OCI-LY7 (cell line): ENCODE results near the gene TMPRSS6. TPM values are rescaled to one million over a fixed set of nuclear protein-coding genes. Genes with fewer than 3 reads are reported as not detected.

Source experiments
- BruUV-seq: library from RNA; stranded (reverse); fragments of 400-500 nt; replicated peaks from 2 replicates; lab custom pipeline; 2021; lab: Mats Ljungman, UMichigan
- CTCF ChIA-PET: fragments of 300-600 bp; sonication (Branson Sonifier 250); formaldehyde crosslinking; loops from one replicate; lab custom pipeline; 2022; ENCODE audit warnings: antibody characterized with exemption; ENCODE audit not compliant: unreplicated experiment; lab: Charles Lee
- POLR2A ChIA-PET: fragments of 300-600 bp; sonication (Branson Sonifier 250); formaldehyde crosslinking; loops from one replicate; lab custom pipeline; 2022; ENCODE audit warnings: antibody characterized with exemption; lab: Charles Lee
- DNase-seq: peaks from one replicate; pipeline ENCODE4 v3.0.0-alpha.2; 2015; ENCODE audit warnings: low spot score
- H2AFZ ChIP-seq: fragments of 200-600 bp; sonication (generic), shearing (Covaris generic); 2 replicates; pipeline ENCODE4 v1.6.1; 2014; ENCODE audit warnings: mild to moderate bottlenecking, antibody characterized with exemption, low read length, moderate library complexity
- H3K27ac ChIP-seq: fragments of 200-600 bp; sonication (generic); 2 replicates; pipeline ENCODE4 v1.5.1; 2014; ENCODE audit warnings: mixed run types, low read depth, mild to moderate bottlenecking, moderate library complexity, low read length, inconsistent platforms; ENCODE audit not compliant: poor library complexity, severe bottlenecking
- H3K36me3 ChIP-seq: fragments of 200-600 bp; sonication (generic); 2 replicates; pipeline ENCODE4 v1.6.1; 2014; ENCODE audit warnings: mild to moderate bottlenecking, antibody characterized with exemption, low read length, moderate library complexity, mixed read lengths; ENCODE audit not compliant: insufficient read depth
- H3K4me1 ChIP-seq: fragments of 200-600 bp; sonication (generic); 2 replicates; pipeline ENCODE4 v1.5.1; 2014; ENCODE audit warnings: mild to moderate bottlenecking, low read length; ENCODE audit not compliant: insufficient read depth, poor library complexity, severe bottlenecking
- H3K4me2 ChIP-seq: fragments of 200-600 bp; sonication (generic); 2 replicates; pipeline ENCODE4 v1.6.1; 2014; ENCODE audit warnings: mild to moderate bottlenecking, low read length
- H3K4me3 ChIP-seq: fragments of 200-600 bp; sonication (generic); 2 replicates; pipeline ENCODE4 v1.5.1; 2014; ENCODE audit warnings: mild to moderate bottlenecking, low read depth, low read length; ENCODE audit not compliant: poor library complexity, severe bottlenecking
- H3K79me2 ChIP-seq: fragments of 200-600 bp; sonication (generic); 2 replicates; pipeline ENCODE4 v1.6.1; 2016; ENCODE audit warnings: low read depth, mild to moderate bottlenecking, low read length, moderate library complexity, mixed read lengths; ENCODE audit not compliant: insufficient read depth
- H3K9me2 ChIP-seq: fragments of 200-600 bp; sonication (generic); 2 replicates; pipeline ENCODE4 v1.6.1; 2016; ENCODE audit warnings: mild to moderate bottlenecking, low read length, mixed read lengths; ENCODE audit not compliant: insufficient read depth
- H3K9me3 ChIP-seq: fragments of 200-600 bp; sonication (generic); 2 replicates; pipeline ENCODE4 v1.6.1; 2014; ENCODE audit warnings: mild to moderate bottlenecking, mixed run types, low read length, mixed read lengths
- H4K20me1 ChIP-seq: fragments of 200-600 bp; sonication (generic); 2 replicates; pipeline ENCODE4 v1.6.1; 2014; ENCODE audit warnings: mild to moderate bottlenecking, antibody characterized with exemption, low read length, moderate library complexity, mixed read lengths; ENCODE audit not compliant: insufficient read depth
- EZH2phosphoT487 ChIP-seq: fragments of 200-600 bp; sonication (generic); IDR thresholded peaks from 2 replicates; pipeline ENCODE4 v1.6.1; 2018; ENCODE audit warnings: low read depth, borderline replicate concordance, mild to moderate bottlenecking, mixed run types, antibody characterized with exemption, low read length, moderate library complexity, mixed read lengths
- intact Hi-C: fragments of 100-400 bp; cut with micrococcal nuclease; formaldehyde crosslinking; loops from one replicate; pipeline ENCODE4 v1.10.0; 2022; ENCODE audit not compliant: unreplicated experiment
- total RNA-seq, 2 experiments: library from RNA; depleted of rRNA in 1 of 2; stranded (reverse); fragments of >200 nt in 1 of 2; shearing (Covaris generic) in 1 of 2; gene quantifications; 2 replicates each; pipeline ENCODE4 v1.2.3, GENCODE V29; 2014 to 2022
- TF ChIP-seq, protein P1 (sequence below): fragments of 200-600 bp; sonication (generic); conservative IDR thresholded peaks from 2 replicates; pipeline ENCODE4 v1.5.1; 2014; ENCODE audit warnings: mild to moderate bottlenecking, antibody characterized with exemption, low read length, moderate library complexity, mixed read lengths

TMPRSS6 gene
- total RNA-seq, 2 experiments from 2014 or later: not detected

DNA sequence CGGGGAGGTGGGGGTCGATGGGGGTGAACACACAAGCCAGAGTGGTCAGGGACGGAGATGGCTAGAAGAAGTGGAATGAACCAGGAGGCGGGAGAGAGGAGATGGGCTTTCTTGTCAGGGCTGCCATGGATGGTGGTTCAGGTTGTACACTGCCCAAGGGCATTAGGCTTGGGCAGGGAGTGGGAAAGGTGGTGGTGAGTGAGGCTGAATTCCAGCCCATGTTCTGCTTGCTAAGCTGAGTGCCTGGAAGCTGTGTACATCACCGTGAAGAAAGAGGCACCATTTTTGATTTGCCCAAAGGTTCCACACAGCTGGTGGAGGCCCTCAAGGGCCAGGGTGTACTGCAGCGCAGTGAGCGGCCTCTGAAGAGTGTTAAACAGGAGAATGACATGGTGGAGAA is 23.3 kb upstream of the TMPRSS6 start:
- CTCF ChIA-PET: interaction anchor here (0.6 kb wide), 1 partner anchor 41 kb away, joined by 3 read pairs; no protein-coding TSS in a partner anchor
- Histone ChIP-seq H3K9me3 (no peaks in the 10 kb centered on the region), H4K20me1 (no peaks in the 10 kb centered on the region), H3K79me2 (no peaks in the 10 kb centered on the region), H2AFZ (no peak overlapping the region), H3K36me3 (no peaks in the 10 kb centered on the region), H3K4me1 (no peaks in the 10 kb centered on the region), H3K9me2 (no peaks in the 10 kb centered on the region), H3K4me2 (no peak overlapping the region), H3K27ac (no peak overlapping the region), H3K4me3 (no peak overlapping the region)
- no TSS peak for BruUV-seq
- TF ChIP-seq, protein P1, sequence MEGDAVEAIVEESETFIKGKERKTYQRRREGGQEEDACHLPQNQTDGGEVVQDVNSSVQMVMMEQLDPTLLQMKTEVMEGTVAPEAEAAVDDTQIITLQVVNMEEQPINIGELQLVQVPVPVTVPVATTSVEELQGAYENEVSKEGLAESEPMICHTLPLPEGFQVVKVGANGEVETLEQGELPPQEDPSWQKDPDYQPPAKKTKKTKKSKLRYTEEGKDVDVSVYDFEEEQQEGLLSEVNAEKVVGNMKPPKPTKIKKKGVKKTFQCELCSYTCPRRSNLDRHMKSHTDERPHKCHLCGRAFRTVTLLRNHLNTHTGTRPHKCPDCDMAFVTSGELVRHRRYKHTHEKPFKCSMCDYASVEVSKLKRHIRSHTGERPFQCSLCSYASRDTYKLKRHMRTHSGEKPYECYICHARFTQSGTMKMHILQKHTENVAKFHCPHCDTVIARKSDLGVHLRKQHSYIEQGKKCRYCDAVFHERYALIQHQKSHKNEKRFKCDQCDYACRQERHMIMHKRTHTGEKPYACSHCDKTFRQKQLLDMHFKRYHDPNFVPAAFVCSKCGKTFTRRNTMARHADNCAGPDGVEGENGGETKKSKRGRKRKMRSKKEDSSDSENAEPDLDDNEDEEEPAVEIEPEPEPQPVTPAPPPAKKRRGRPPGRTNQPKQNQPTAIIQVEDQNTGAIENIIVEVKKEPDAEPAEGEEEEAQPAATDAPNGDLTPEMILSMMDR: no peak
- TF ChIP-seq EZH2phosphoT487: no peak
- intact Hi-C loops: no loop called here
- POLR2A ChIA-PET: no interaction called here
- no peak for DNase-seq

GRCh38 chr22:37129866-37130441 is 20.4 kb upstream of the TMPRSS6 start:
- Histone ChIP-seq H2AFZ (no peak overlapping the region), H4K20me1 (no peaks in the 10 kb centered on the region), H3K27ac (no peak overlapping the region), H3K36me3 (no peaks in the 10 kb centered on the region), H3K79me2 (no peaks in the 10 kb centered on the region), H3K4me3 (no peak overlapping the region), H3K4me1 (no peaks in the 10 kb centered on the region), H3K4me2 (no peak overlapping the region), H3K9me3 (no peaks in the 10 kb centered on the region), H3K9me2 (no peaks in the 10 kb centered on the region)
- CTCF ChIA-PET: no interaction called here
- no TSS peak for BruUV-seq
- intact Hi-C loops: no loop called here
- POLR2A ChIA-PET: no interaction called here
- DNase-seq: no peak
- TF ChIP-seq EZH2phosphoT487: no peak
- TF ChIP-seq, protein P1: no peak

GRCh38 chr22:37128555-37129281 is 19.2 kb upstream of the TMPRSS6 start:
- intact Hi-C loops: no loop called here
- Histone ChIP-seq H2AFZ (no peak overlapping the region), H3K4me3 (no peak overlapping the region), H3K9me3 (no peaks in the 10 kb centered on the region), H3K79me2 (no peaks in the 10 kb centered on the region), H3K4me1 (no peaks in the 10 kb centered on the region), H3K9me2 (no peaks in the 10 kb centered on the region), H3K27ac (no peak overlapping the region), H3K36me3 (no peaks in the 10 kb centered on the region), H4K20me1 (no peaks in the 10 kb centered on the region), H3K4me2 (no peak overlapping the region)
- ChIA-PET CTCF (interaction anchor here (0.5 kb wide), 1 partner anchor 71 kb away, joined by 3 read pairs; no protein-coding TSS in a partner anchor), POLR2A (no interaction called here)
- no peak for DNase-seq
- BruUV-seq: no TSS peak
- TF ChIP-seq EZH2phosphoT487: no peak
- TF ChIP-seq, protein P1: no peak
